PC-9 (cell line): ENCODE measurements around the gene TRMT2A.

Experiments used
- CTCF ChIP-seq: fragments of 200-600 bp; sonication (generic); conservative IDR thresholded peaks from 2 replicates; pipeline ENCODE4 v1.6.1; 2017; ENCODE audit warnings: mixed run types, antibody characterized with exemption, mild to moderate bottlenecking, moderate library complexity
- EZH2 ChIP-seq: fragments of 200-600 bp; sonication (generic); IDR thresholded peaks from 2 replicates; pipeline ENCODE4 v1.8.0; 2017; ENCODE audit warnings: antibody characterized with exemption, low read depth

DNA sequence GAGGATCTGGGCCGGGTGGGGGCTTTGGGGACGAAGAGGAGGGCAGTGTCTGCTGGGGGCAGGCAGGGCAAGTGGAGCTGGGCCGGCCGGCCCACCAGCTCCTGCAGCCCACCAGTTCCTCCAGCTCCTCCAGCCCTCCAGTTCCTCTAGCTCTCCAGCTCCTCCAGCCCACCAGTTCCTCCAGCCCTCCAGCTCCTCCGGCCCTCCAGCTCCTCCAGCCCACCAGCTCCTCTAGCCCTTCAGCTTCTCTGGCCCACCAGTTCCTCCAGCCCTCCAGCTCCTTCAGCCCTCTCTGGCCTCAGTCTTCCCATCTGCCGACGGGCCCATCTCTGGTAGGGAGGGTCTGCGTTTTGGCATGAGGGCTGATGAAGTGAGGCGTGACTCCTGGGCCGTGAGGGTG, 43.0 kb upstream of the TRMT2A start:
- TF ChIP-seq CTCF, result no peak
- TF ChIP-seq EZH2, result no peak
